ENCODE measurements around the gene MAPT.

DNA sequence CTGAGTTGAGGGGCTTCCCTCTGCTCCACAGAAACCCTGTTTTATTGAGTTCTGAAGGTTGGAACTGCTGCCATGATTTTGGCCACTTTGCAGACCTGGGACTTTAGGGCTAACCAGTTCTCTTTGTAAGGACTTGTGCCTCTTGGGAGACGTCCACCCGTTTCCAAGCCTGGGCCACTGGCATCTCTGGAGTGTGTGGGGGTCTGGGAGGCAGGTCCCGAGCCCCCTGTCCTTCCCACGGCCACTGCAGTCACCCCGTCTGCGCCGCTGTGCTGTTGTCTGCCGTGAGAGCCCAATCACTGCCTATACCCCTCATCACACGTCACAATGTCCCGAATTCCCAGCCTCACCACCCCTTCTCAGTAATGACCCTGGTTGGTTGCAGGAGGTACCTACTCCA, 130.7 kb downstream of the MAPT start:
- no peak for TF ChIP-seq POLR2A (IDR thresholded peaks at IDR 0.05; ENCODE audit: borderline replicate concordance, extremely low read depth, insufficient read depth, insufficient read length)
- TF ChIP-seq, protein P1, sequence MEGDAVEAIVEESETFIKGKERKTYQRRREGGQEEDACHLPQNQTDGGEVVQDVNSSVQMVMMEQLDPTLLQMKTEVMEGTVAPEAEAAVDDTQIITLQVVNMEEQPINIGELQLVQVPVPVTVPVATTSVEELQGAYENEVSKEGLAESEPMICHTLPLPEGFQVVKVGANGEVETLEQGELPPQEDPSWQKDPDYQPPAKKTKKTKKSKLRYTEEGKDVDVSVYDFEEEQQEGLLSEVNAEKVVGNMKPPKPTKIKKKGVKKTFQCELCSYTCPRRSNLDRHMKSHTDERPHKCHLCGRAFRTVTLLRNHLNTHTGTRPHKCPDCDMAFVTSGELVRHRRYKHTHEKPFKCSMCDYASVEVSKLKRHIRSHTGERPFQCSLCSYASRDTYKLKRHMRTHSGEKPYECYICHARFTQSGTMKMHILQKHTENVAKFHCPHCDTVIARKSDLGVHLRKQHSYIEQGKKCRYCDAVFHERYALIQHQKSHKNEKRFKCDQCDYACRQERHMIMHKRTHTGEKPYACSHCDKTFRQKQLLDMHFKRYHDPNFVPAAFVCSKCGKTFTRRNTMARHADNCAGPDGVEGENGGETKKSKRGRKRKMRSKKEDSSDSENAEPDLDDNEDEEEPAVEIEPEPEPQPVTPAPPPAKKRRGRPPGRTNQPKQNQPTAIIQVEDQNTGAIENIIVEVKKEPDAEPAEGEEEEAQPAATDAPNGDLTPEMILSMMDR (IDR thresholded peaks at IDR 0.05 in 2 of 3, conservative IDR thresholded peaks at IDR 0.05 in 1 of 3; ENCODE audit: borderline replicate concordance in 1 of 3, insufficient read depth in 1 of 3, low read depth in 2 of 3, low read length in 2 of 3), result no peak
- TF ChIP-seq POLR2AphosphoS5 (IDR thresholded peaks at IDR 0.05; ENCODE audit: low read depth, low read length), result no peak
- TF ChIP-seq RAD21 (IDR thresholded peaks at IDR 0.05; ENCODE audit: low read depth), result no peak
- no peak for TF ChIP-seq EGR1 (IDR thresholded peaks at IDR 0.05; ENCODE audit: low read depth)
- TF ChIP-seq REST (IDR thresholded peaks at IDR 0.05; ENCODE audit: low read depth), result no peak
- TF ChIP-seq SIN3A (IDR thresholded peaks at IDR 0.05; ENCODE audit: low read depth), result no peak
- no peak for TF ChIP-seq YY1 (IDR thresholded peaks at IDR 0.05; ENCODE audit: extremely low read depth, insufficient replicate concordance, low read depth, low read length)

Data from HCT116 (cell line).